HepG2 (cell line): ENCODE data around the gene NDNF. TPM values are rescaled to one million over a fixed set of nuclear protein-coding genes. Genes with fewer than 3 reads are reported as not detected.

ENCODE experiments used
- ATAC-seq: fragments of 200-7000 bp; cut with Tn5 transposase; 3 replicates; pipeline ENCODE4 v1.9.1; 2020; ENCODE audit warnings: mild to moderate bottlenecking, moderate library complexity
- BruUV-seq: library from RNA; stranded (reverse); fragments of 400-500 nt; replicated peaks from 2 replicates; lab custom pipeline; 2021; lab: Mats Ljungman, UMichigan
- CTCF ChIA-PET: fragments of 300-600 bp; formaldehyde crosslinking; extraction: SDS; loops from one replicate; lab custom pipeline; 2021; ENCODE audit warnings: low total read pairs, inconsistent platforms, low intra/inter-chr PET ratio; lab: Yijun Ruan, JAX
- POLR2A ChIA-PET: fragments of 350-600 bp; sonication (Branson Sonifier 250); formaldehyde crosslinking; loops from one replicate; lab custom pipeline; 2020; ENCODE audit warnings: antibody characterized with exemption, inconsistent platforms; lab: Yijun Ruan, JAX
- DNase-seq: peaks from one replicate; pipeline ENCODE4 v3.0.0-alpha.2; 2015; ENCODE audit warnings: low spot score
- FAIRE-seq: peaks from 3 replicates; lab custom pipeline; 2011; peaks lifted over from hg19 to GRCh38; lab: Jason Lieb, UNC
- H2AFZ ChIP-seq: one replicate; pipeline ENCODE4 v1.6.1; 2011; ENCODE audit warnings: low read length, inconsistent platforms
- H3K27ac ChIP-seq: fragments of 300-600 bp; 3 replicates; pipeline ENCODE4 v1.8.0; 2011; ENCODE audit warnings: mixed run types, mild to moderate bottlenecking, mixed read lengths, low read length, inconsistent platforms; ENCODE audit not compliant: insufficient read depth; ENCODE audit errors: extremely low read length
- H3K27me3 ChIP-seq, 2 experiments: fragments of 200-600 bp in 1 of 2; 2 replicates in 1 of 2; 3 replicates in 1 of 2; pipeline versions ENCODE4 v1.6.0 to v1.8.0; 2011; ENCODE audit warnings: low read length in 2 of 2, mild to moderate bottlenecking in 2 of 2, moderate library complexity in 2 of 2, inconsistent platforms in 1 of 2; ENCODE audit not compliant: insufficient read depth in 2 of 2, control insufficient read depth in 1 of 2
- H3K36me3 ChIP-seq, 2 experiments: fragments of 200-600 bp in 1 of 2; replicated peaks in 1 of 2; 2 replicates in 1 of 2; 3 replicates in 1 of 2; pipeline versions ENCODE4 v1.5.1 to v1.8.0; 2011; ENCODE audit warnings: low read length in 2 of 2, inconsistent platforms in 1 of 2; ENCODE audit not compliant: insufficient read depth in 2 of 2, control insufficient read depth in 1 of 2
- H3K4me1 ChIP-seq: 2 replicates; pipeline ENCODE4 v1.5.1; 2012; ENCODE audit warnings: low read length, inconsistent platforms; ENCODE audit not compliant: insufficient read depth
- H3K4me2 ChIP-seq: 2 replicates; pipeline ENCODE4 v1.6.0; 2011; ENCODE audit warnings: low read depth, low read length, inconsistent platforms
- H3K4me3 ChIP-seq, 3 experiments: fragments of 200-600 bp in 1 of 3; sonication (generic), shearing (Covaris generic) in 1 of 3; replicated peaks in 1 of 3; 2 replicates each; pipeline ENCODE4 v1.5.1; 2011 to 2016; ENCODE audit warnings: low read length in 3 of 3, inconsistent platforms in 2 of 3, low read depth in 2 of 3, mild to moderate bottlenecking in 2 of 3, control low read depth in 1 of 3, mixed read lengths in 1 of 3; ENCODE audit not compliant: insufficient read depth in 1 of 3
- H3K79me2 ChIP-seq: one replicate; pipeline ENCODE4 v1.6.1; 2011; ENCODE audit warnings: low read length, inconsistent platforms; ENCODE audit not compliant: insufficient read depth
- H3K9ac ChIP-seq: 2 replicates; pipeline ENCODE4 v1.6.0; 2011; ENCODE audit warnings: mild to moderate bottlenecking, low read depth, low read length, inconsistent platforms; ENCODE audit not compliant: insufficient read depth
- H3K9me3 ChIP-seq: 2 replicates; pipeline ENCODE4 v1.5.1; 2012; ENCODE audit warnings: mild to moderate bottlenecking, low read length
- H4K20me1 ChIP-seq: 2 replicates; pipeline ENCODE4 v1.6.0; 2011; ENCODE audit warnings: inconsistent platforms, mild to moderate bottlenecking, low read length, moderate library complexity; ENCODE audit not compliant: insufficient read depth
- FIP1L1 ChIP-seq: fragments of 200-400 bp; formaldehyde crosslinking; IDR thresholded peaks from 2 replicates; pipeline ENCODE4 v1.6.1; 2018; ENCODE audit warnings: low read depth, mild to moderate bottlenecking, low read length, moderate library complexity, borderline replicate concordance; ENCODE audit not compliant: insufficient read depth
- MXD1 ChIP-seq: sonication (generic); formaldehyde crosslinking; IDR thresholded peaks from 2 replicates; pipeline ENCODE4 v1.4.0; 2020; ENCODE audit warnings: mild to moderate bottlenecking, missing genetic modification reagents
- RNF2 ChIP-seq: fragments of 450-650 bp; conservative IDR thresholded peaks from 2 replicates; pipeline ENCODE4 v1.6.1; 2016; ENCODE audit warnings: low read depth
- SUZ12 ChIP-seq: fragments of 150-350 bp; IDR thresholded peaks from 2 replicates; pipeline ENCODE4 v1.6.1; 2014; ENCODE audit warnings: low read depth, low read length
- TCF12 ChIP-seq, 2 experiments: fragments of 450-650 bp in 1 of 2; sonication (generic) in 1 of 2; formaldehyde crosslinking in 1 of 2; IDR thresholded peaks; 2 replicates each; pipeline versions ENCODE4 v1.6.1 to v1.8.0; 2017 to 2022; ENCODE audit warnings: antibody characterized with exemption in 1 of 2, mild to moderate bottlenecking in 1 of 2, missing genetic modification reagents in 1 of 2, moderate library complexity in 1 of 2
- U2AF2 ChIP-seq: fragments of 200-400 bp; formaldehyde crosslinking; IDR thresholded peaks from 2 replicates; pipeline ENCODE4 v1.6.1; 2017; ENCODE audit warnings: low read depth, mild to moderate bottlenecking, low read length
- YY1 ChIP-seq: IDR thresholded peaks from 2 replicates; pipeline ENCODE4 v1.6.1; 2011; ENCODE audit warnings: low read length, low read depth, moderate library complexity, mild to moderate bottlenecking; ENCODE audit not compliant: insufficient read depth, insufficient replicate concordance
- ZBTB33 ChIP-seq: sonication (generic); formaldehyde crosslinking; IDR thresholded peaks from 2 replicates; pipeline ENCODE4 v1.4.0; 2020; ENCODE audit warnings: missing genetic modification reagents
- ZGPAT ChIP-seq: IDR thresholded peaks from 2 replicates; pipeline ENCODE4 v1.6.1; 2016; ENCODE audit warnings: mild to moderate bottlenecking
- ZNF460 ChIP-seq: sonication (generic); formaldehyde crosslinking; IDR thresholded peaks from 2 replicates; pipeline ENCODE4 v1.5.1; 2020; ENCODE audit warnings: missing genetic modification reagents, mild to moderate bottlenecking, borderline replicate concordance
- ZNF512 ChIP-seq: sonication (generic); formaldehyde crosslinking; IDR thresholded peaks from 2 replicates; pipeline ENCODE4 v1.4.0; 2020; ENCODE audit warnings: mild to moderate bottlenecking, missing genetic modification reagents
- ZNF543 ChIP-seq: sonication (generic); formaldehyde crosslinking; IDR thresholded peaks from 2 replicates; pipeline ENCODE4 v1.4.0; 2020; ENCODE audit warnings: mild to moderate bottlenecking, missing genetic modification reagents
- ZNF704 ChIP-seq: sonication (generic); formaldehyde crosslinking; IDR thresholded peaks from 2 replicates; pipeline ENCODE4 v1.8.1; 2023; ENCODE audit warnings: mild to moderate bottlenecking, inconsistent platforms, moderate library complexity, missing genetic modification reagents, borderline replicate concordance
- ZNF792 ChIP-seq: IDR thresholded peaks from 2 replicates; pipeline ENCODE4 v1.6.1; 2016
- WGBS: methylation state at CpG from one replicate; pipeline ENCODE4 v1.1.6; 2017; ENCODE audit warnings: low lambda C conversion rate; 5-methylcytosine and 5-hydroxymethylcytosine counted together
- in situ Hi-C: cut with HindIII; loops from 2 replicates; pipeline ENCODE4 v1.10.0; 2017; ENCODE audit warnings: low pct_unique_long_range_greater_than_20kb; ENCODE audit not compliant: extremely low pct_ligation_motif_present
- intact Hi-C: fragments of 100-400 bp; cut with micrococcal nuclease; formaldehyde crosslinking; loops from one replicate; pipeline ENCODE4 v1.10.0; 2022; ENCODE audit not compliant: unreplicated experiment
- polyA plus RNA-seq, 8 experiments: library from polyadenylated mRNA; depleted of rRNA in 3 of 8; stranded (reverse) in 7 of 8; unstranded in 1 of 8; fragments of >200 nt; fragmentation: Illumina TruSeq in 4 of 8; extraction: Trizol in 4 of 8; gene quantifications; 2 replicates each; pipeline versions ENCODE4 v1.2.1 to v1.2.3, GENCODE V29; 2011 to 2016; ENCODE audit warnings: low read depth in 4 of 8, missing spikeins in 1 of 8, mixed read lengths in 1 of 8; ENCODE audit not compliant: insufficient read depth in 1 of 8
- total RNA-seq, 5 experiments: library from RNA; depleted of rRNA; stranded (reverse); fragments of >200 nt; fragmentation: Illumina TruSeq; extraction: Trizol; gene quantifications; 2 replicates each; pipeline ENCODE4 v1.2.3, GENCODE V29; 2016; ENCODE audit warnings: low read depth in 1 of 5

Gene NDNF
- total and polyA plus RNA-seq, 2 of the 13 experiments (the other 11 are each of a cell fraction or from before 2014, with no cell fraction given) = not detected

GRCh38 chr4:121015421-121015820 lies 56.9 kb downstream of the NDNF start:
- TF ChIP-seq ZBTB33 (CRISPR knock-in tag) (no peak), RNF2 (no peak), ZNF512 (no peak), ZNF460 (no peak), U2AF2 (no peak), TCF12 (IDR thresholded peaks at IDR 0.05) (no peak), TCF12 (CRISPR knock-in tag; IDR thresholded peaks at IDR 0.05) (no peak), ZNF704 (CRISPR knock-in tag) (no peak), YY1 (no peak), MXD1 (CRISPR knock-in tag) (no peak), ZNF792 (CRISPR knock-in tag) (no peak), FIP1L1 (no peak), ZGPAT (no peak), ZNF543 (CRISPR knock-in tag) (no peak), SUZ12 (no peak)
- Histone ChIP-seq H3K4me3 (no peak overlapping the region), H3K27ac (no peak overlapping the region), H3K4me1 (no peaks in the 10 kb centered on the region), H3K36me3 (no peaks in the 10 kb centered on the region), H3K79me2 (no peaks in the 10 kb centered on the region), H2AFZ (no peak overlapping the region), H3K9me3 (no peaks in the 10 kb centered on the region), H4K20me1 (no peaks in the 10 kb centered on the region), H3K4me2 (no peak overlapping the region), H3K9ac (no peak overlapping the region), H3K27me3 (no peaks in the 10 kb centered on the region)
- DNase-seq (no peak), ATAC-seq (no peak), FAIRE-seq (no peak)
- ChIA-PET POLR2A (no interaction called here), CTCF (no interaction called here)
- no TSS peak for BruUV-seq
- in situ Hi-C loops = no loop called here
- intact Hi-C loops = no loop called here
- WGBS = 7% methylated on average over 1 of the region's 1 CpG
